ENCODE data around the gene DENND6A. TPM values are rescaled to one million over a fixed set of nuclear protein-coding genes. Genes with fewer than 3 reads are reported as not detected.

DENND6A gene
- total RNA-seq, 2 donors from 2014 or later, result 34.0 to 42.0 TPM

DNA sequence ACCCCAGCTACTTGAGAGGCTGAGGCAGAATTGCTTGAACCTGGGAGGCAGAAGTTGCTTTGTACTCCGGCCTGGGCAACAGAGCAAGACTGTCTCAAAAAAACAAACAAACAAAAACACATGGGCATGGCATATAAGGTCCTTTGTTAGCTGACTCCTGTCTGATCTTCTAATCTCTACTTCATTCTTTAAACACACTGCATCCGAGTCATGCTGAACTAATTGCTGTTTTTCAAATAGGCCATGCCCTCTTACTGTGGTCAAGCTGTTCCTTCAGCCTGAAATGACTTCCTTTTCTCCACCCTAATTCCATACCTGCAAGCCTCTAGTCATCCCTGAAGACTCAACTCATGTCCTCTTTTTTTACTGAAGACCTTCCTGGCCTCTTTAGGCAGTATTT lies 40.9 kb upstream of the DENND6A start:
- TF ChIP-seq, protein P1, sequence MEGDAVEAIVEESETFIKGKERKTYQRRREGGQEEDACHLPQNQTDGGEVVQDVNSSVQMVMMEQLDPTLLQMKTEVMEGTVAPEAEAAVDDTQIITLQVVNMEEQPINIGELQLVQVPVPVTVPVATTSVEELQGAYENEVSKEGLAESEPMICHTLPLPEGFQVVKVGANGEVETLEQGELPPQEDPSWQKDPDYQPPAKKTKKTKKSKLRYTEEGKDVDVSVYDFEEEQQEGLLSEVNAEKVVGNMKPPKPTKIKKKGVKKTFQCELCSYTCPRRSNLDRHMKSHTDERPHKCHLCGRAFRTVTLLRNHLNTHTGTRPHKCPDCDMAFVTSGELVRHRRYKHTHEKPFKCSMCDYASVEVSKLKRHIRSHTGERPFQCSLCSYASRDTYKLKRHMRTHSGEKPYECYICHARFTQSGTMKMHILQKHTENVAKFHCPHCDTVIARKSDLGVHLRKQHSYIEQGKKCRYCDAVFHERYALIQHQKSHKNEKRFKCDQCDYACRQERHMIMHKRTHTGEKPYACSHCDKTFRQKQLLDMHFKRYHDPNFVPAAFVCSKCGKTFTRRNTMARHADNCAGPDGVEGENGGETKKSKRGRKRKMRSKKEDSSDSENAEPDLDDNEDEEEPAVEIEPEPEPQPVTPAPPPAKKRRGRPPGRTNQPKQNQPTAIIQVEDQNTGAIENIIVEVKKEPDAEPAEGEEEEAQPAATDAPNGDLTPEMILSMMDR (IDR thresholded peaks at IDR 0.05), result no peak
- no peak for ATAC-seq (ENCODE audit: insufficient number of reproducible peaks, low FRiP score, low read depth)
- H3K27me3 ChIP-seq (replicated peaks; ENCODE audit: insufficient read depth), result no peaks in the 10 kb centered on the region
- no peaks in the 10 kb centered on the region for H3K9me3 ChIP-seq
- DNase-seq (ENCODE audit: low spot score), result no peak
- no peaks in the 10 kb centered on the region for H3K36me3 ChIP-seq
- no peak overlapping the region for H3K4me3 ChIP-seq
- no peak overlapping the region for H3K27ac ChIP-seq
- no peaks in the 10 kb centered on the region for H3K4me1 ChIP-seq (ENCODE audit: control insufficient read depth in 1 of 2, low read depth in 2 of 2)

DNA sequence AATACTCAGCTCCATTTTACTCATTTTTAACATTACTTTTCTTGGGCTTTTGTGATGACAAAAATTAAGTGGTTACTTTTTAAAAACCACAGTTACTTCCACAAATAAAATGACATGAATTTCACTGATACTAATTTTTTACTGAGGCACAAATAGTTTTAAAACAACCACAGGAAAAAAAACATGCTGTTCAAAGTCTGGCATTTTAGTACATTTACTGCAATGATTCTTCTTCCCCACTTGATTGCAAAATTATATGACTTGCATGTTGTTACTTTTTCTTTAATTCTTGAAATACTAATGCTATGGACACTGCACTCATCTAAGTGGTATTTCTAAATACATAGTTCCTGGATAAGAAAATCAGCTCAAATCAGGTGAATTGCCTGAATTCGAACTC lies 38.4 kb upstream of the DENND6A start:
- H3K4me1 ChIP-seq (ENCODE audit: control insufficient read depth in 1 of 2, low read depth in 2 of 2), result no peaks in the 10 kb centered on the region
- TF ChIP-seq, protein P1 (IDR thresholded peaks at IDR 0.05), result no peak

DNA sequence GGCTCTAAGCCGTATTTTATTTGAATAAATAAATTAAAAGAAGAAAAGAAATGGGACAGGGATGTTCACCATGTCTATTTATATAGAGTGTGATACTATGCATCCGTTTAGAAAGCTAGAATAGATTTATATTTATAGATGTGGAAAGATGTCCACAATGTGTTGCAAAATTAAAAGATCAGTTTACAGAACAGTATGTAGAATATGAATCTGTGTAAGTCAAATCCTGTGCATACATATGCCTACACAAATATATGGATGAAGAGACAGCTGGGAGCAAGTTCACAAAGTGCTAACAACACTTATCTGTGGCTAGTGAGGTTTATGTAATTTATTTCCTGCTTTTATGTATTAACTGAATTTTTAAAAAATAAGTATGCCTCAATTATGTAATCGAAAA lies 37.8 kb upstream of the DENND6A start:
- Histone ChIP-seq H3K27me3 (replicated peaks; ENCODE audit: insufficient read depth) (no peaks in the 10 kb centered on the region), H3K36me3 (no peaks in the 10 kb centered on the region), H3K4me3 (no peak overlapping the region), H3K9me3 (no peaks in the 10 kb centered on the region), H3K4me1 (ENCODE audit: control insufficient read depth in 1 of 2, low read depth in 2 of 2) (no peaks in the 10 kb centered on the region), H3K27ac (no peak overlapping the region)
- ATAC-seq (ENCODE audit: insufficient number of reproducible peaks, low FRiP score, low read depth) (no peak), DNase-seq (ENCODE audit: low spot score) (no peak)
- TF ChIP-seq, protein P1 (IDR thresholded peaks at IDR 0.05), result no peak

More for the DNA sequence above, 38.4 kb upstream of the DENND6A start:
- H3K27me3 ChIP-seq (replicated peaks; ENCODE audit: insufficient read depth), result no peaks in the 10 kb centered on the region
- H3K27ac ChIP-seq, result no peak overlapping the region
- DNase-seq (ENCODE audit: low spot score), result no peak
- no peaks in the 10 kb centered on the region for H3K36me3 ChIP-seq
- ATAC-seq (ENCODE audit: insufficient number of reproducible peaks, low FRiP score, low read depth), result no peak
- no peaks in the 10 kb centered on the region for H3K9me3 ChIP-seq
- no peak overlapping the region for H3K4me3 ChIP-seq

DNA sequence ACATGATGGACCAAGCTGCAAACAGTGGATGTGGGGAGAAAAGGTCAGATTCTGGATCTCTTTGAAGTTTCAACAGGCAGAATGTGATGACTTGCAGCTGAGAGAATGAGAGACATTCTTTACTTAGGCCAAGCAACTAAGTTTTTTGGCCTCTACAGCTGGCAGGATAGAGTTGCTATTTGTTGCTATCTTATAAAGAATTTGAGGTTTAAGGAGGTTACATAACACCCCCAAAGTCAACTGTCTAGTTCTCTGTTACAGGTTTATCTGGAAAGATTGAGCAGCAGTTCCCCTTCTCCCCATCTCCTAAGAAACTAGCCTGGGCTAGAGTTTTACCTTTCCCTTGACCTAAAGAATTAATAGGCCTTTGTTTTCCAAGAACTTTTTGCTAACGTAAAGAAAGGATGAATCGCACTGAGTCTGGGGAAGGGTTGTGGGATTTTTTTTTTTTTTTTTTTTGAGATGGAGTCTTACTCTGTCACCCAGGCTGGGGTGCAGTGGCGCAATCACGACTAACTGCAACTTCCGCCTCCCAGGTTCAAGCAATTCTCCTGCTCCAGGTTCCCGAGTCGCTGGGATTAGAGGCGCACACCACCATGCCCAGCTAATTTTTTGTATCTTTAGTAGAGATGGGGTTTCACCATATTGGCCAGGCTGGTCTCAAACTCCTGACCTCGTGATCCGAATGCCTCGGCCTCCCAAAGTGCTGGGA lies 36.6 kb upstream of the DENND6A start:
- no peaks in the 10 kb centered on the region for H3K36me3 ChIP-seq
- DNase-seq (ENCODE audit: low spot score), result no peak
- no peaks in the 10 kb centered on the region for H3K27me3 ChIP-seq (replicated peaks; ENCODE audit: insufficient read depth)
- H3K4me3 ChIP-seq, result no peak overlapping the region
- TF ChIP-seq, protein P1 (IDR thresholded peaks at IDR 0.05), result no peak
- H3K4me1 ChIP-seq (ENCODE audit: control insufficient read depth in 1 of 2, low read depth in 2 of 2), result no peaks in the 10 kb centered on the region
- no peaks in the 10 kb centered on the region for H3K9me3 ChIP-seq
- no peak for ATAC-seq (ENCODE audit: insufficient number of reproducible peaks, low FRiP score, low read depth)
- no peak overlapping the region for H3K27ac ChIP-seq

DNA sequence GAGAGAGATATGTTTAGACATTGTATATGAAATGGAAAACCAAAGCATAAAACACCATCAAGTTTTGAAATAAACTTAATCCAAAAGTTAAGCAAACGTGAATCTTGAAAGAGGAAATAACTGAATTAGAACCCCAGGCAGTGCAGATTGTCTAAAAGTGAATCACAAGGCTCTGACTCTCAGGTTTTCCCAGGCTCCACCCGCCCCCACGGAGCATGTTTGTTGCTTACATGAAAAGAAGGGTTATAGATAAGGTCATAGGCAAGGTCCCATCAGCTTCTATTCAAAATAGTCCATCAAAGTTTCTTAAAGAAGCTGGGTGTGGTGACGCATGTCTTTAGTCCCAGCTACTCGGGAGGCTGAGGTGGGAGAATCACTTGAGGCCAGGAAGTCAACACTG lies 34.2 kb upstream of the DENND6A start:
- TF ChIP-seq, protein P1 (IDR thresholded peaks at IDR 0.05), result no peak
- H3K27me3 ChIP-seq (replicated peaks; ENCODE audit: insufficient read depth), result no peaks in the 10 kb centered on the region
- H3K36me3 ChIP-seq, result no peaks in the 10 kb centered on the region
- no peaks in the 10 kb centered on the region for H3K9me3 ChIP-seq
- ATAC-seq (ENCODE audit: insufficient number of reproducible peaks, low FRiP score, low read depth) (no peak), DNase-seq (ENCODE audit: low spot score) (no peak)
- no peaks in the 10 kb centered on the region for H3K4me1 ChIP-seq (ENCODE audit: control insufficient read depth in 1 of 2, low read depth in 2 of 2)
- no peak overlapping the region for H3K27ac ChIP-seq
- no peak overlapping the region for H3K4me3 ChIP-seq
